ENCODE data around the gene BID.

The BID gene

DNA sequence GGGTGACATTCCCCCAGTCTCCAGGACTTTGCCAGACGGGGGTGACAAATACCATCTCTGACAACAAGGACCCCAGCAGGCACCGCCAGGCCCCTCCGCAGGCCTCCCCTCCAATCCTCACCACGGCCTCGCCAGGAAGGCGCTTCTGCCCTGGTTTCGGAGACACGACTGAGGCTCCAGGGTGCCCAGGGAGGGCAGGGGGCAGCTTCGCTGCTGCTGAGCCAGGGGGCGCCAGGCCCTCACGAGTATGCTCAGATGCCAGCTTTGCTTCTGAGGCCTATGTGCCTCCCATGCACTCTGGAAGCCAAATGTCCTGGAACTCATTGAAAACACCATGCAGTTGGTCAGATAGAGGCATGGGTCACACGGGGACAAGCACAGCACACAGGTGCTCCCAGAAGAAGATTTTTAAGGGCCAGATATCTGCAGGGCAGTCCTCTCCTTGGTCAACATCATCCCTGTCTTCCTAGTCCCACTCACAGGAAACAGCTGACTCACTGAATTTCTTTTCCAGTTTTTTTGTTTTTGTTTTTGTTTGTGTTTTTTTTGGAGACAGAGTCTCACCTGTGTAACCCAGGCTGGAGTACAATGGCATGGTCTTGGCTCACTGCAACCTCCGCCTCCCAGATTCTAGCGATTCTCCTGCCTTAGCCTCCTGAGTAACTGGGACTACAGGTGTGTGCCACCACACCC, 19.9 kb downstream of the BID start:
- Histone ChIP-seq H3K27ac (replicated peaks) (no peak overlapping the region), H3K4me3 (replicated peaks; ENCODE audit: insufficient read depth, low read length) (no peak overlapping the region), H3K27me3 (ENCODE audit: insufficient read depth, poor library complexity, severe bottlenecking) (no peaks in the 10 kb centered on the region)
- TF ChIP-seq CTCF (IDR thresholded peaks at IDR 0.05; ENCODE audit: insufficient read depth, low read length): no peak
- TF ChIP-seq REST (IDR thresholded peaks at IDR 0.05; ENCODE audit: insufficient replicate concordance, low read depth): no peak
- TF ChIP-seq SPI1 (IDR thresholded peaks at IDR 0.05; ENCODE audit: borderline replicate concordance, low read depth): no peak
- no peak for TF ChIP-seq GABPA (IDR thresholded peaks at IDR 0.05; ENCODE audit: low read depth)
- no peak for TF ChIP-seq POLR2AphosphoS5 (IDR thresholded peaks at IDR 0.05; ENCODE audit: low read depth)
- DNase-seq (ENCODE audit: low read depth in 1 of 2, low spot score in 1 of 2): no peak

DNA sequence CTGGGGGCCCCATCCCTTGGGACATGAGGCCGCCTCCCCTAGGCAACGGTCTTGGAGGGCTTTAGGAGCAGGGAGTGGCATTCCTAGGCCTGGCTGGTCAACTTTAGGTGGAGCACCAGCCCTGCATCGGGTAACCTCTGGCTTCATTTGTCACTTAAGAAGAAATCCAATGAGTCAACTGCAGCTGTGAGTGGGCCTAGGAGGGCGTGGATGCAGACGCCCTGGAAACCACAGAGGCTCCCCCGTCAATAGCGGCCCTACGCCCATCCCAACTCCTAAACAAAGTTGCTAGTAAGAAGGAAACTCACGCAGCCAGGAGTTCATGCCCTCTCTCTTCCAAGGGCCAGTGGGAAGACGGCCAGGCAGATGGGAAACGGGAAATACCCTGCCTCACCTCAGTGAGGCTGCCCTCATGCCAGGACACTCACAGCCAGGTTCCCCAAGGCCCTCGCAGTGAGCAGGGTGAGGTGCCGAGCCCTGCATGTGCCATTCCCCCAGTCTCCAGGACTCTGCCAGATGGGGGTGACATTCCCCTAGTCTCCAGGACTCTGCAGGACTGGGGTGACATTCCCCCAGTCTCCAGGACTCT, 20.8 kb downstream of the BID start:
- no peak overlapping the region for H3K27ac ChIP-seq (replicated peaks)
- H3K4me3 ChIP-seq (replicated peaks; ENCODE audit: insufficient read depth, low read length): no peak overlapping the region
- no peak for TF ChIP-seq CTCF (IDR thresholded peaks at IDR 0.05; ENCODE audit: insufficient read depth, low read length)
- TF ChIP-seq REST (IDR thresholded peaks at IDR 0.05; ENCODE audit: insufficient replicate concordance, low read depth): no peak
- TF ChIP-seq GABPA (IDR thresholded peaks at IDR 0.05; ENCODE audit: low read depth): no peak
- TF ChIP-seq POLR2AphosphoS5 (IDR thresholded peaks at IDR 0.05; ENCODE audit: low read depth): no peak
- TF ChIP-seq SPI1 (IDR thresholded peaks at IDR 0.05; ENCODE audit: borderline replicate concordance, low read depth): no peak
- no peaks in the 10 kb centered on the region for H3K27me3 ChIP-seq (ENCODE audit: insufficient read depth, poor library complexity, severe bottlenecking)
- DNase-seq (ENCODE audit: low read depth in 1 of 2, low spot score in 1 of 2): no peak

GRCh38 chr22:17751596-17751995, 22.7 kb downstream of the BID start:
- no peak for DNase-seq (ENCODE audit: low read depth in 1 of 2, low spot score in 1 of 2)
- Histone ChIP-seq H3K27ac (replicated peaks) (no peak overlapping the region), H3K4me3 (replicated peaks; ENCODE audit: insufficient read depth, low read length) (no peak overlapping the region), H3K27me3 (ENCODE audit: insufficient read depth, poor library complexity, severe bottlenecking) (no peaks in the 10 kb centered on the region)
- TF ChIP-seq GABPA (IDR thresholded peaks at IDR 0.05; ENCODE audit: low read depth): no peak
- TF ChIP-seq POLR2AphosphoS5 (IDR thresholded peaks at IDR 0.05; ENCODE audit: low read depth): no peak
- TF ChIP-seq CTCF (IDR thresholded peaks at IDR 0.05; ENCODE audit: insufficient read depth, low read length): no peak
- no peak for TF ChIP-seq SPI1 (IDR thresholded peaks at IDR 0.05; ENCODE audit: borderline replicate concordance, low read depth)
- no peak for TF ChIP-seq REST (IDR thresholded peaks at IDR 0.05; ENCODE audit: insufficient replicate concordance, low read depth)
